SK-N-MC (cell line): ENCODE data around the gene MMP20.

Experiments
- DNase-seq: peaks from one replicate; pipeline ENCODE4 v3.0.0-alpha.2; 2011; ENCODE audit warnings: low read depth, low spot score
- H3K27ac ChIP-seq: fragments of 200-600 bp; sonication (generic); 2 replicates; pipeline ENCODE4 v1.5.1; 2016; ENCODE audit warnings: mixed run types
- H3K36me3 ChIP-seq: fragments of 200-600 bp; sonication (generic); 2 replicates; pipeline ENCODE4 v1.6.1; 2017; ENCODE audit warnings: antibody characterized with exemption, low read length, mixed read lengths; ENCODE audit not compliant: insufficient read depth
- H3K4me3 ChIP-seq: fragments of 200-600 bp; sonication (generic); 2 replicates; pipeline ENCODE4 v1.5.1; 2016
- H3K9ac ChIP-seq: fragments of 200-600 bp; sonication (generic); 2 replicates; pipeline ENCODE4 v1.8.0; 2017; ENCODE audit warnings: mixed run types, mixed read lengths; ENCODE audit not compliant: insufficient read length
- H3K9me3 ChIP-seq: fragments of 200-600 bp; sonication (generic); 2 replicates; pipeline ENCODE4 v1.6.1; 2017; ENCODE audit warnings: low read depth, mild to moderate bottlenecking, antibody characterized with exemption, low read length, moderate library complexity, mixed read lengths
- EZH2 ChIP-seq: fragments of 200-600 bp; sonication (generic); IDR thresholded peaks from one replicate; pipeline ENCODE4 v1.6.1; 2017; ENCODE audit warnings: antibody characterized with exemption
- FOXP2 ChIP-seq: optimal IDR thresholded peaks from 2 replicates; pipeline ENCODE3; 2011; ENCODE audit warnings: mild to moderate bottlenecking, moderate library complexity; ENCODE audit not compliant: insufficient read depth; ENCODE audit errors: extremely low read length, control extremely low read depth
- POLR2AphosphoS5 ChIP-seq: IDR thresholded peaks from 2 replicates; pipeline ENCODE4 v1.6.1; 2012; ENCODE audit warnings: mild to moderate bottlenecking, low read depth, low read length, borderline replicate concordance

The MMP20 gene

DNA sequence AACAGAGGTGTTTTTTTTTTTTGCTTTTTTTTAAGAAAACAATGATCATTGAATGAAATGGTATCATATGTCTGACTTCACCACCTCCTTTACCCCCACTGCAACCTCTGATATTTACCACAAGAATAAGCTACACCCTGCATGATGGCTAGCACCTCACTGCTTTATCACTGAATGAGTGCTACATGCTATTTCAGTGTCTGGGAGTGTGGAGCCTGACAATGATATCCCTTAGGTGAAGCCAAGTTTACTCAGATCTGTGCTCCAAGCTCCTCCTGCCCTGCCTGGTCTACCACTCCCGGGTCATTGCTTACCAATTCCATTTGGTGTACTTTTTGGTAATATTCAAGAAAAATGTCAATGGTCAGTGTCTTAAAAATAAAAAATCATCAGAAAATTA is 21.1 kb downstream of the MMP20 start:
- no peaks in the 10 kb centered on the region for H3K9me3 ChIP-seq
- TF ChIP-seq POLR2AphosphoS5: no peak
- no peak overlapping the region for H3K4me3 ChIP-seq
- H3K27ac ChIP-seq: no peak overlapping the region
- no peak overlapping the region for H3K9ac ChIP-seq
- no peak for DNase-seq
- no peaks in the 10 kb centered on the region for H3K36me3 ChIP-seq

- TF ChIP-seq FOXP2 (no peak), POLR2AphosphoS5 (no peak), EZH2 (no peak)
- Histone ChIP-seq H3K4me3 (no peak overlapping the region), H3K9me3 (no peaks in the 10 kb centered on the region), H3K27ac (no peak overlapping the region), H3K9ac (no peak overlapping the region), H3K36me3 (no peaks in the 10 kb centered on the region)
- no peak for DNase-seq
Observed at GRCh38 chr11:102603576-102603975, 21.6 kb downstream of the MMP20 start.

DNA sequence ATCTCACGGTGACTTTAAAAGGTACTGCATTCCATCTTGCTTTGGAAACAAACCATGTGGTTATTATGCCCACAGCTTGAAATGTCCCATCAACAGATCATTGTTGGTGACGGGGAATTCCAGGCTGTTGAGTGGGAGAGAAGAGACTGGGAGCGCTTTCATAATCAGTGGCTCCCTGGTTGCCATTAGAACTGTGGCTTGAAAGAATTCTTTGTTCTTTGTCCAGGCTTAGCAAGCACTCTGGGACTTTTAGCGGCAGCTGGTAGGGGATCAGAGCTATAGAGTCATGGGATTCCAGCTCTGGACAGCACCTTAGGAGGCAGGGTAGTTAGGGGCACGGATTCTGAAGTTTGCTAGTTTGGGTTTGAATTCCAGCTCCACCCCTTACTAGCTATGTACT is 22.0 kb downstream of the MMP20 start:
- TF ChIP-seq POLR2AphosphoS5: no peak
- no peak for TF ChIP-seq EZH2
- TF ChIP-seq FOXP2: no peak
- H3K9ac ChIP-seq: no peak overlapping the region
- no peak overlapping the region for H3K27ac ChIP-seq

GRCh38 chr11:102600666-102601065 is 24.5 kb downstream of the MMP20 start:
- no peak for DNase-seq
- H3K9ac ChIP-seq: no peak overlapping the region
- H3K9me3 ChIP-seq: no peaks in the 10 kb centered on the region
- no peak for TF ChIP-seq FOXP2
- no peak for TF ChIP-seq POLR2AphosphoS5
- no peak for TF ChIP-seq EZH2
- no peak overlapping the region for H3K4me3 ChIP-seq
- no peaks in the 10 kb centered on the region for H3K36me3 ChIP-seq
- H3K27ac ChIP-seq: no peak overlapping the region

More for the DNA sequence above, 22.0 kb downstream of the MMP20 start:
- no peak for DNase-seq
- Histone ChIP-seq H3K36me3 (no peaks in the 10 kb centered on the region), H3K9me3 (no peaks in the 10 kb centered on the region), H3K4me3 (no peak overlapping the region)

DNA sequence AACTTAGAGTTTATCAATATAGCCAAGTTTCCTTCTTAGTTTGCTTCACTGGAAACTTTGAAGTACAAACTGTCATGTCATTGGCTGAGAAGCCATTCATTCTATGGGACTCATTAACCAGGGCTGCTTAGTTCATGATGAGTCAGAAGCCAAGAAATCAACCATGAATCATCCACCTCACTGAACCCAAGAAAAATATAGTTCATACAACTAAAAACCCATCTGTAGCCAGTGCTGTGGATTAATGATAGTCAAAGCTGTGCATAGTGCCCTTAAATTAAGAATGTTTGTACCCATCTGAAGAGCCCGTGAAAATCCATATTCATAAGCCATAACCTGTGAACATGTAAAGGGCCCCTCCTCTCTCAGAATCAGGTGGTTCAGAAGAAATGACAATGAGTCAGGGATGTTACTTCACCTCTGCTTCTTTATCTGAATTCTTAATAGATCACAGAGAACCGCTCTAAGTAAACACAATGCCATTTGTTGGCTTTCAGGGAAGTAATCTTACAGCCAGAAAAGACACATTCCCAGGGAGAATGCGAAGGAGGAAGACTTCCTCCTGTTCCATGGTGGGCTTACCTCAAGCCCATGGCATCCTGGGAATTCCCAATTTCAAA is 25.4 kb downstream of the MMP20 start:
- H3K36me3 ChIP-seq: no peaks in the 10 kb centered on the region
- H3K9me3 ChIP-seq: no peaks in the 10 kb centered on the region
- no peak overlapping the region for H3K27ac ChIP-seq
- DNase-seq: no peak
- TF ChIP-seq POLR2AphosphoS5: no peak
- no peak for TF ChIP-seq FOXP2
- no peak for TF ChIP-seq EZH2
- no peak overlapping the region for H3K9ac ChIP-seq
- no peak overlapping the region for H3K4me3 ChIP-seq

DNA sequence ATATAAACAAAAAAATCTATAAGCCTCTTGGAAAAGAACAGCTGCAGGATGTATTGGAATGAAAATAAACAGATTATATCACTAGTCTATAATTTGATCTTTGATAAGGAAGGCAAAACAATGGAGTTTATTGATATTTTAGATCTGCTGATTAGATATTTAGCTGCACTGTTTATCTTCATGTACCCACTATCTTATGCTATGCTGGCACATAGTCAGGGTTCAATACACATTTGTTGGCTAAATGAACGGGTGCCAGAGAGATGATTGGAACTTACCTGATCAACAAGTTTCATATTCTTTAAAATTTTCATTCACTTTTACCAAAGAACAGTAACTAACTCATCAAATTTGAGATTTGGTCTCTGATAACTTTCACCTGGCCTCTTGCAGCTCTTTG is 26.9 kb downstream of the MMP20 start:
- no peak overlapping the region for H3K4me3 ChIP-seq
- TF ChIP-seq POLR2AphosphoS5 (no peak), FOXP2 (no peak), EZH2 (no peak)
- H3K9ac ChIP-seq: no peak overlapping the region
- no peaks in the 10 kb centered on the region for H3K36me3 ChIP-seq
- no peak overlapping the region for H3K27ac ChIP-seq
- H3K9me3 ChIP-seq: no peaks in the 10 kb centered on the region
- no peak for DNase-seq

- H3K9ac ChIP-seq: no peak overlapping the region
- H3K4me3 ChIP-seq: no peak overlapping the region
- H3K36me3 ChIP-seq: no peaks in the 10 kb centered on the region
- no peak overlapping the region for H3K27ac ChIP-seq
- no peaks in the 10 kb centered on the region for H3K9me3 ChIP-seq
- TF ChIP-seq FOXP2: no peak
- no peak for TF ChIP-seq EZH2
- TF ChIP-seq POLR2AphosphoS5: no peak
- DNase-seq: no peak
Observed at GRCh38 chr11:102596578-102596977, 28.6 kb downstream of the MMP20 start.

- H3K36me3 ChIP-seq: no peaks in the 10 kb centered on the region
- H3K9me3 ChIP-seq: no peaks in the 10 kb centered on the region
- H3K4me3 ChIP-seq: no peak overlapping the region
- TF ChIP-seq FOXP2 (no peak), EZH2 (no peak), POLR2AphosphoS5 (no peak)
- H3K9ac ChIP-seq: no peak overlapping the region
- no peak for DNase-seq
- H3K27ac ChIP-seq: no peak overlapping the region
Observed at GRCh38 chr11:102592634-102593581, 32.2 kb downstream of the MMP20 start.
